HepG2 (cell line): Measurements from ENCODE around the gene BTBD7. TPM values are rescaled to one million over a fixed set of nuclear protein-coding genes. Genes with fewer than 3 reads are reported as not detected.

ENCODE experiments used
- ATAC-seq: fragments of 200-7000 bp; cut with Tn5 transposase; 3 replicates; pipeline ENCODE4 v1.9.1; 2020; ENCODE audit warnings: mild to moderate bottlenecking, moderate library complexity
- BruUV-seq: library from RNA; stranded (reverse); fragments of 400-500 nt; replicated peaks from 2 replicates; lab custom pipeline; 2021; lab: Mats Ljungman, UMichigan
- CTCF ChIA-PET: fragments of 300-600 bp; formaldehyde crosslinking; extraction: SDS; loops from one replicate; lab custom pipeline; 2021; ENCODE audit warnings: low total read pairs, inconsistent platforms, low intra/inter-chr PET ratio; lab: Yijun Ruan, JAX
- POLR2A ChIA-PET: fragments of 350-600 bp; sonication (Branson Sonifier 250); formaldehyde crosslinking; loops from one replicate; lab custom pipeline; 2020; ENCODE audit warnings: antibody characterized with exemption, inconsistent platforms; lab: Yijun Ruan, JAX
- DNase-seq: peaks from one replicate; pipeline ENCODE4 v3.0.0-alpha.2; 2015; ENCODE audit warnings: low spot score
- FAIRE-seq: peaks from 3 replicates; lab custom pipeline; 2011; peaks lifted over from hg19 to GRCh38; lab: Jason Lieb, UNC
- H2AFZ ChIP-seq: one replicate; pipeline ENCODE4 v1.6.1; 2011; ENCODE audit warnings: low read length, inconsistent platforms
- H3K27ac ChIP-seq: fragments of 300-600 bp; 3 replicates; pipeline ENCODE4 v1.8.0; 2011; ENCODE audit warnings: mixed run types, mild to moderate bottlenecking, mixed read lengths, low read length, inconsistent platforms; ENCODE audit not compliant: insufficient read depth; ENCODE audit errors: extremely low read length
- H3K27me3 ChIP-seq, 2 experiments: fragments of 200-600 bp in 1 of 2; 2 replicates in 1 of 2; 3 replicates in 1 of 2; pipeline versions ENCODE4 v1.6.0 to v1.8.0; 2011; ENCODE audit warnings: low read length in 2 of 2, mild to moderate bottlenecking in 2 of 2, moderate library complexity in 2 of 2, inconsistent platforms in 1 of 2; ENCODE audit not compliant: insufficient read depth in 2 of 2, control insufficient read depth in 1 of 2
- H3K36me3 ChIP-seq, 2 experiments: fragments of 200-600 bp in 1 of 2; replicated peaks in 1 of 2; 2 replicates in 1 of 2; 3 replicates in 1 of 2; pipeline versions ENCODE4 v1.5.1 to v1.8.0; 2011; ENCODE audit warnings: low read length in 2 of 2, inconsistent platforms in 1 of 2; ENCODE audit not compliant: insufficient read depth in 2 of 2, control insufficient read depth in 1 of 2
- H3K4me1 ChIP-seq: 2 replicates; pipeline ENCODE4 v1.5.1; 2012; ENCODE audit warnings: low read length, inconsistent platforms; ENCODE audit not compliant: insufficient read depth
- H3K4me2 ChIP-seq: 2 replicates; pipeline ENCODE4 v1.6.0; 2011; ENCODE audit warnings: low read depth, low read length, inconsistent platforms
- H3K4me3 ChIP-seq, 3 experiments: fragments of 200-600 bp in 1 of 3; sonication (generic), shearing (Covaris generic) in 1 of 3; replicated peaks in 1 of 3; 2 replicates each; pipeline ENCODE4 v1.5.1; 2011 to 2016; ENCODE audit warnings: low read length in 3 of 3, inconsistent platforms in 2 of 3, low read depth in 2 of 3, mild to moderate bottlenecking in 2 of 3, control low read depth in 1 of 3, mixed read lengths in 1 of 3; ENCODE audit not compliant: insufficient read depth in 1 of 3
- H3K79me2 ChIP-seq: one replicate; pipeline ENCODE4 v1.6.1; 2011; ENCODE audit warnings: low read length, inconsistent platforms; ENCODE audit not compliant: insufficient read depth
- H3K9ac ChIP-seq: 2 replicates; pipeline ENCODE4 v1.6.0; 2011; ENCODE audit warnings: mild to moderate bottlenecking, low read depth, low read length, inconsistent platforms; ENCODE audit not compliant: insufficient read depth
- H3K9me3 ChIP-seq: 2 replicates; pipeline ENCODE4 v1.5.1; 2012; ENCODE audit warnings: mild to moderate bottlenecking, low read length
- H4K20me1 ChIP-seq: 2 replicates; pipeline ENCODE4 v1.6.0; 2011; ENCODE audit warnings: inconsistent platforms, mild to moderate bottlenecking, low read length, moderate library complexity; ENCODE audit not compliant: insufficient read depth
- CEBPB ChIP-seq: IDR thresholded peaks from 2 replicates; pipeline ENCODE4 v1.6.1; 2011; ENCODE audit warnings: low read depth, low read length, improper control_type of control experiment, borderline replicate concordance
- HNF4A ChIP-seq: sonication (generic); formaldehyde crosslinking; IDR thresholded peaks from 2 replicates; pipeline ENCODE4 v1.4.0; 2020; ENCODE audit warnings: missing genetic modification reagents
- IKZF4 ChIP-seq: sonication (generic); formaldehyde crosslinking; IDR thresholded peaks from 2 replicates; pipeline ENCODE4 v1.5.1; 2020; ENCODE audit warnings: borderline replicate concordance, mild to moderate bottlenecking, low read depth, missing genetic modification reagents; ENCODE audit errors: not compliant biosample characterization
- RELA ChIP-seq: sonication (generic); formaldehyde crosslinking; IDR thresholded peaks from 2 replicates; pipeline ENCODE4 v1.4.0; 2020; ENCODE audit warnings: missing genetic modification reagents
- TARDBP ChIP-seq: sonication (generic); formaldehyde crosslinking; IDR thresholded peaks from 2 replicates; pipeline ENCODE4 v1.8.0; 2022; ENCODE audit warnings: mild to moderate bottlenecking, missing genetic modification reagents
- ZNF121 ChIP-seq: sonication (generic); formaldehyde crosslinking; IDR thresholded peaks from 2 replicates; pipeline ENCODE4 v1.5.0; 2020; ENCODE audit warnings: mild to moderate bottlenecking, missing genetic modification reagents
- ZNF225 ChIP-seq: sonication (generic); formaldehyde crosslinking; IDR thresholded peaks from 2 replicates; pipeline ENCODE4 v1.4.0; 2020; ENCODE audit warnings: mild to moderate bottlenecking, missing genetic modification reagents
- ZNF292 ChIP-seq: sonication (generic); formaldehyde crosslinking; IDR thresholded peaks from 2 replicates; pipeline ENCODE4 v1.8.1; 2022; ENCODE audit warnings: mild to moderate bottlenecking, low read depth, missing genetic modification reagents, borderline replicate concordance
- ZNF331 ChIP-seq: sonication (generic); formaldehyde crosslinking; IDR thresholded peaks from 2 replicates; pipeline ENCODE4 v1.4.0; 2020; ENCODE audit warnings: missing genetic modification reagents
- WGBS: methylation state at CpG from one replicate; pipeline ENCODE4 v1.1.6; 2017; ENCODE audit warnings: low lambda C conversion rate; 5-methylcytosine and 5-hydroxymethylcytosine counted together
- in situ Hi-C: cut with HindIII; loops from 2 replicates; pipeline ENCODE4 v1.10.0; 2017; ENCODE audit warnings: low pct_unique_long_range_greater_than_20kb; ENCODE audit not compliant: extremely low pct_ligation_motif_present
- intact Hi-C: fragments of 100-400 bp; cut with micrococcal nuclease; formaldehyde crosslinking; loops from one replicate; pipeline ENCODE4 v1.10.0; 2022; ENCODE audit not compliant: unreplicated experiment
- polyA plus RNA-seq, 8 experiments: library from polyadenylated mRNA; depleted of rRNA in 3 of 8; stranded (reverse) in 7 of 8; unstranded in 1 of 8; fragments of >200 nt; fragmentation: Illumina TruSeq in 4 of 8; extraction: Trizol in 4 of 8; gene quantifications; 2 replicates each; pipeline versions ENCODE4 v1.2.1 to v1.2.3, GENCODE V29; 2011 to 2016; ENCODE audit warnings: low read depth in 4 of 8, missing spikeins in 1 of 8, mixed read lengths in 1 of 8; ENCODE audit not compliant: insufficient read depth in 1 of 8
- total RNA-seq, 5 experiments: library from RNA; depleted of rRNA; stranded (reverse); fragments of >200 nt; fragmentation: Illumina TruSeq; extraction: Trizol; gene quantifications; 2 replicates each; pipeline ENCODE4 v1.2.3, GENCODE V29; 2016; ENCODE audit warnings: low read depth in 1 of 5
- TF ChIP-seq, protein P1 (sequence below): IDR thresholded peaks from 2 replicates; pipeline ENCODE4 v1.6.1; 2016; ENCODE audit warnings: missing biosample characterization, missing genetic modification reagents, low read depth
- TF ChIP-seq, protein P2 (sequence below): sonication (generic); formaldehyde crosslinking; IDR thresholded peaks from 2 replicates; pipeline ENCODE4 v1.4.0; 2020; ENCODE audit warnings: missing genetic modification reagents, borderline replicate concordance

BTBD7 gene
- total and polyA plus RNA-seq, 2 of the 13 experiments (the other 11 are each of a cell fraction or from before 2014, with no cell fraction given): 11.6 to 15.2 TPM

DNA sequence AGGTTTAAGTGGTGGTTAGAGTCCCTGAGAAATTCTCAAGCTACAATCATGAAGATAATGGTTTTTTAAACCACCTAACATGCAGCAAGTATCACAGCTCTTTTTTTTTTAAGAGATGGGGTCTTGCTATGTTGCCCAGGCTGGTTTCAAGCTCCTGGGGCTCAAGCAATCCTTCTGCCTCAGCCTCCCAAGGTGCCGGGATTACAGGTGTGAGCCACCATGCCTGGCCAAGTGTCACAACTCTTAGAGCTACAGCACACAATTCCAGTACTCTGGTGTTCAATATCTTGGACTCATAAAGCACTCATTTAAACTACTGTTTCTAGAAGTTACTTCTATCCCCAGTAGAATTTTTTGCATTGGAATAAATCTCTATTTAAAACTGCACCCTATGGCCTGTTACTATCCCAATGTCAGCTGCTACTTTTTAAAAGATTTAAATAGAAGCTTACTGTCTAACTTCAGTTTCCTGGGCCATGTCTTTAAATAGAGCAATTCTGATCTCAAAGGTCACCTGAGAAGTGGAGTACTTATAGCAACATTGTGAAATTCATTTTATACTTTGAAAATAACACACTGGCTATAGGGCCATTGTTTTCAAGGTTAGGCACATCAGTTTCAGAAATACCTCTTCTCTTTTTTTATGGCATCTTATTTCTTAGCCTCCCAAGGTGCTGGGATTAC, 137.4 kb downstream of the BTBD7 start:
- Histone ChIP-seq H3K4me1 (peaks cover 12% of the 10 kb centered on the region), H3K9ac (no peak overlapping the region), H3K9me3 (no peaks in the 10 kb centered on the region), H3K36me3 (no peaks in the 10 kb centered on the region), H3K79me2 (no peaks in the 10 kb centered on the region), H2AFZ (no peak overlapping the region), H3K4me2 (no peak overlapping the region), H3K4me3 (no peak overlapping the region), H3K27me3 (no peaks in the 10 kb centered on the region), H4K20me1 (no peaks in the 10 kb centered on the region), H3K27ac (no peak overlapping the region)
- in situ Hi-C loops (no loop called here), intact Hi-C loops (no loop called here)
- peak; percentile 3; the same call in 1 of the 2 replicates for TF ChIP-seq CEBPB
- no peak for TF ChIP-seq ZNF292 (CRISPR knock-in tag)
- TF ChIP-seq TARDBP: no peak
- TF ChIP-seq, protein P1, sequence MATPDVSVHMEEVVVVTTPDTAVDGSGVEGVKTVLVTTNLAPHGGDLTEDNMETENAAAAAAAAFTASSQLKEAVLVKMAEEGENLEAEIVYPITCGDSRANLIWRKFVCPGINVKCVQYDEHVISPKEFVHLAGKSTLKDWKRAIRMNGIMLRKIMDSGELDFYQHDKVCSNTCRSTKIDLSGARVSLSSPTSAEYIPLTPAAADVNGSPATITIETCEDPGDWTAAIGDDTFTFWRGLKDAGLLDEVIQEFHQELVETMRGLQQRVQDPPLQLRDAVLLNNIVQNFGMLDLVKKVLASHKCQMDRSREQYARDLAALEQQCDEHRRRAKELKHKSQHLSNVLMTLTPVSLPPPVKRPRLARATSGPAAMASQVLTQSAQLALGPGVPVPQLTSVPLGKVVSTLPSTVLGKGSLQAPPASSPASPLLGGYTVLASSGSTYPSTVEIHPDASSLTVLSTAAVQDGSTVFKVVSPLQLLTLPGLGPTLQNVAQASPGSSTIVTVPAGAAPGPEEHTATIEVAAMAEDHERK (CRISPR knock-in tag): no peak
- no peak for TF ChIP-seq IKZF4 (CRISPR knock-in tag)
- peak; percentile 10; the same call in 1 of the 2 replicates for TF ChIP-seq HNF4A
- no peak for TF ChIP-seq RELA (CRISPR knock-in tag)
- TF ChIP-seq, protein P2, sequence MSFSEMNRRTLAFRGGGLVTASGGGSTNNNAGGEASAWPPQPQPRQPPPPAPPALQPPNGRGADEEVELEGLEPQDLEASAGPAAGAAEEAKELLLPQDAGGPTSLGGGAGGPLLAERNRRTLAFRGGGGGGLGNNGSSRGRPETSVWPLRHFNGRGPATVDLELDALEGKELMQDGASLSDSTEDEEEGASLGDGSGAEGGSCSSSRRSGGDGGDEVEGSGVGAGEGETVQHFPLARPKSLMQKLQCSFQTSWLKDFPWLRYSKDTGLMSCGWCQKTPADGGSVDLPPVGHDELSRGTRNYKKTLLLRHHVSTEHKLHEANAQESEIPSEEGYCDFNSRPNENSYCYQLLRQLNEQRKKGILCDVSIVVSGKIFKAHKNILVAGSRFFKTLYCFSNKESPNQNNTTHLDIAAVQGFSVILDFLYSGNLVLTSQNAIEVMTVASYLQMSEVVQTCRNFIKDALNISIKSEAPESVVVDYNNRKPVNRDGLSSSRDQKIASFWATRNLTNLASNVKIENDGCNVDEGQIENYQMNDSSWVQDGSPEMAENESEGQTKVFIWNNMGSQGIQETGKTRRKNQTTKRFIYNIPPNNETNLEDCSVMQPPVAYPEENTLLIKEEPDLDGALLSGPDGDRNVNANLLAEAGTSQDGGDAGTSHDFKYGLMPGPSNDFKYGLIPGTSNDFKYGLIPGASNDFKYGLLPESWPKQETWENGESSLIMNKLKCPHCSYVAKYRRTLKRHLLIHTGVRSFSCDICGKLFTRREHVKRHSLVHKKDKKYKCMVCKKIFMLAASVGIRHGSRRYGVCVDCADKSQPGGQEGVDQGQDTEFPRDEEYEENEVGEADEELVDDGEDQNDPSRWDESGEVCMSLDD: no peak
- no peak for TF ChIP-seq ZNF331 (CRISPR knock-in tag)
- peak; percentile 83; the same call in 1 of the 2 replicates for TF ChIP-seq ZNF121
- TF ChIP-seq ZNF225 (CRISPR knock-in tag): no peak
- DNase-seq: no peak
- ChIA-PET CTCF (no interaction called here), POLR2A (interaction anchor here (0.9 kb wide), 1 partner anchor 12 kb away, joined by 3 read pairs; the partner anchor contains the start of gene UBR7)
- no TSS peak for BruUV-seq
- ATAC-seq: no peak
- no CpG with 5 or more reads among the region's 1 CpG for WGBS
- no peak for FAIRE-seq

Other genes starting within 250 kb of the BTBD7 start
- gene ITPK1, start 217.1 kb downstream of the BTBD7 start, total RNA-seq (2016; rRNA removed; fragmentation: Illumina TruSeq; extraction: Trizol): 20.5 and 28.1 TPM in 2 replicates
- gene ITPK1, start 217.1 kb downstream of the BTBD7 start, polyA plus RNA-seq (2011; rRNA removed): 47.5 and 64.2 TPM in 2 replicates
- gene MOAP1, start 148.1 kb downstream of the BTBD7 start, total RNA-seq (2016; rRNA removed; fragmentation: Illumina TruSeq; extraction: Trizol): 14.6 and 14.9 TPM in 2 replicates
- gene MOAP1, start 148.1 kb downstream of the BTBD7 start, polyA plus RNA-seq (2011; rRNA removed): 47.0 and 48.6 TPM in 2 replicates
- 19.1 and 20.1 TPM in 2 replicates for gene LYSET, start 147.7 kb downstream of the BTBD7 start, total RNA-seq (2016; rRNA removed; fragmentation: Illumina TruSeq; extraction: Trizol)
- 36.4 and 36.6 TPM in 2 replicates for gene LYSET, start 147.7 kb downstream of the BTBD7 start, polyA plus RNA-seq (2011; rRNA removed)
- 28.0 and 45.9 TPM in 2 replicates for gene GON7, start 126.0 kb downstream of the BTBD7 start, total RNA-seq (2016; rRNA removed; fragmentation: Illumina TruSeq; extraction: Trizol)
- 8.9 and 11.9 TPM in 2 replicates for gene GON7, start 126.0 kb downstream of the BTBD7 start, polyA plus RNA-seq (2011; rRNA removed)
- gene UBR7, start 125.8 kb downstream of the BTBD7 start, total RNA-seq (2016; rRNA removed; fragmentation: Illumina TruSeq; extraction: Trizol): 19.7 and 35.5 TPM in 2 replicates
- gene UBR7, start 125.8 kb downstream of the BTBD7 start, polyA plus RNA-seq (2011; rRNA removed): 8.5 and 11.0 TPM in 2 replicates
- gene COX8C, start 14.1 kb upstream of the BTBD7 start, total RNA-seq (2016; rRNA removed; fragmentation: Illumina TruSeq; extraction: Trizol): not detected in 2 replicates
- gene COX8C, start 14.1 kb upstream of the BTBD7 start, polyA plus RNA-seq (2011; rRNA removed): not detected in 2 replicates
- not detected in 2 replicates for gene UNC79, start 97.9 kb upstream of the BTBD7 start, total RNA-seq (2016; rRNA removed; fragmentation: Illumina TruSeq; extraction: Trizol)
- gene UNC79, start 97.9 kb upstream of the BTBD7 start, polyA plus RNA-seq (2011; rRNA removed): under 0.01 and 0.03 TPM in 2 replicates